NCI-H524 (cell line): ENCODE measurements around the gene RNF224.
A peak's percentile ranks its signal among the peaks of the same experiment; 100 is the strongest.
"Not testable (repeated sequence)": the region's sequence is repeated elsewhere in the genome, so short reads cannot be mapped to it uniquely, and the experiment has no call there.

ENCODE experiments used
- DNase-seq, 2 experiments: peaks; one replicate each; lab custom pipeline; 2025; lab: John Stamatoyannopoulos, UW

Gene RNF224

GRCh38 chr9:137228506-137228967 is 1.2 kb downstream of the RNF224 start:
- DNase-seq = no peak

- no peak for DNase-seq
Observed at GRCh38 chr9:137228968-137229896, 1.9 kb downstream of the RNF224 start.

GRCh38 chr9:137229903-137230704 is 2.8 kb downstream of the RNF224 start:
- DNase-seq = no peak

GRCh38 chr9:137230705-137231371 is 3.5 kb downstream of the RNF224 start, which contains the start of gene SLC34A3:
SLC34A3 (plus strand) TSS chr9:137230901; CDS start chr9:137231703, 802 bp downstream.
- no peak for DNase-seq

- no peak for DNase-seq
Observed at GRCh38 chr9:137231372-137232039, 4.2 kb downstream of the RNF224 start.

- DNase-seq = no peak
Observed at GRCh38 chr9:137232101-137232500, 4.8 kb downstream of the RNF224 start.

- no peak for DNase-seq
Observed at GRCh38 chr9:137232510-137232909, 5.2 kb downstream of the RNF224 start.

GRCh38 chr9:137233143-137233980 is 6.1 kb downstream of the RNF224 start:
- peak in 1 of 2 experiments; percentile 37 for DNase-seq

GRCh38 chr9:137234055-137234697 is 6.9 kb downstream of the RNF224 start:
- DNase-seq = no peak

- no peak for DNase-seq
Observed at GRCh38 chr9:137234758-137235423, 7.6 kb downstream of the RNF224 start.

- peak in 1 of 2 experiments; percentile 54 for DNase-seq
Observed at GRCh38 chr9:137235424-137236237, 8.3 kb downstream of the RNF224 start.

- DNase-seq = peak; percentile 69 to 90
Observed at GRCh38 chr9:137236238-137236935, 9.1 kb downstream of the RNF224 start.

GRCh38 chr9:137236936-137237421 is 9.7 kb downstream of the RNF224 start:
- no peak for DNase-seq

- peak in 1 of 2 experiments; percentile 51 for DNase-seq
Observed at GRCh38 chr9:137237759-137238726, 10.7 kb downstream of the RNF224 start.

- not testable (repeated sequence) for DNase-seq
Observed at GRCh38 chr9:137239541-137240200, 12.4 kb downstream of the RNF224 start.

GRCh38 chr9:137240318-137240840 is 13.1 kb downstream of the RNF224 start:
- peak; percentile 45 to 79 for DNase-seq
